ENCODE data around the gene CLIC3.
A peak's percentile ranks its signal among the peaks of the same experiment; 100 is the strongest.
"Not testable (repeated sequence)": the region's sequence is repeated elsewhere in the genome, so short reads cannot be mapped to it uniquely, and the experiment has no call there.

The CLIC3 gene

GRCh38 chr9:137007816-137008270 is 11.5 kb upstream of the CLIC3 start:
- H3K27me3 ChIP-seq (ENCODE audit: control insufficient read depth, insufficient read depth, low read length) = no peaks in the 10 kb centered on the region; the same call in 1 of the 2 replicates
- no peak overlapping the region for H3K27ac ChIP-seq (ENCODE audit: low read depth, low read length)
- no peak overlapping the region for H3K4me3 ChIP-seq (ENCODE audit: low read depth, low read length)
- H3K36me3 ChIP-seq (ENCODE audit: control insufficient read depth, insufficient read depth, low read length) = peaks cover 2% of the 10 kb centered on the region; the same call in 1 of the 2 replicates
- no peaks in the 10 kb centered on the region for H3K4me1 ChIP-seq (ENCODE audit: control insufficient read depth, insufficient read depth, low read length)
- peaks cover 4% of the 10 kb centered on the region; the same call in 1 of the 2 replicates for H3K9me3 ChIP-seq (ENCODE audit: control insufficient read depth, insufficient read depth, low read depth, low read length)
- no peak overlapping the region for H3K9ac ChIP-seq (ENCODE audit: low read length)

- Histone ChIP-seq H3K36me3 (ENCODE audit: control insufficient read depth, insufficient read depth, low read length) (peaks cover 2% of the 10 kb centered on the region; the same call in 1 of the 2 replicates), H3K4me3 (ENCODE audit: low read depth, low read length) (no peak overlapping the region), H3K9ac (ENCODE audit: low read length) (no peak overlapping the region), H3K9me3 (ENCODE audit: control insufficient read depth, insufficient read depth, low read depth, low read length) (peaks cover 4% of the 10 kb centered on the region; the same call in 1 of the 2 replicates), H3K4me1 (ENCODE audit: control insufficient read depth, insufficient read depth, low read length) (no peaks in the 10 kb centered on the region), H3K27me3 (ENCODE audit: control insufficient read depth, insufficient read depth, low read length) (no peaks in the 10 kb centered on the region), H3K27ac (ENCODE audit: low read depth, low read length) (no peak overlapping the region)
These were observed 10.9 kb upstream of the CLIC3 start for GRCh38 chr9:137007108-137007815.

- H3K4me3 ChIP-seq (ENCODE audit: low read depth, low read length) = no peak overlapping the region
- H3K4me1 ChIP-seq (ENCODE audit: control insufficient read depth, insufficient read depth, low read length) = no peaks in the 10 kb centered on the region
- peaks cover 4% of the 10 kb centered on the region; the same call in 1 of the 2 replicates for H3K9me3 ChIP-seq (ENCODE audit: control insufficient read depth, insufficient read depth, low read depth, low read length)
- H3K9ac ChIP-seq (ENCODE audit: low read length) = no peak overlapping the region
- H3K36me3 ChIP-seq (ENCODE audit: control insufficient read depth, insufficient read depth, low read length) = no peaks in the 10 kb centered on the region
- no peak overlapping the region for H3K27ac ChIP-seq (ENCODE audit: low read depth, low read length)
- no peaks in the 10 kb centered on the region for H3K27me3 ChIP-seq (ENCODE audit: control insufficient read depth, insufficient read depth, low read length)
These were observed 10.0 kb upstream of the CLIC3 start for GRCh38 chr9:137006116-137007003.

GRCh38 chr9:137004285-137004684 is 7.9 kb upstream of the CLIC3 start:
- not testable (repeated sequence) for H3K4me3 ChIP-seq (ENCODE audit: low read depth, low read length); H3K27me3 ChIP-seq (ENCODE audit: control insufficient read depth, insufficient read depth, low read length); H3K9ac ChIP-seq (ENCODE audit: low read length); H3K36me3 ChIP-seq (ENCODE audit: control insufficient read depth, insufficient read depth, low read length); H3K4me1 ChIP-seq (ENCODE audit: control insufficient read depth, insufficient read depth, low read length); H3K9me3 ChIP-seq (ENCODE audit: control insufficient read depth, insufficient read depth, low read depth, low read length); H3K27ac ChIP-seq (ENCODE audit: low read depth, low read length)

- Histone ChIP-seq H3K4me1 (ENCODE audit: control insufficient read depth, insufficient read depth, low read length) (no peaks in the 10 kb centered on the region), H3K4me3 (ENCODE audit: low read depth, low read length) (no peak overlapping the region), H3K27ac (ENCODE audit: low read depth, low read length) (no peak overlapping the region), H3K27me3 (ENCODE audit: control insufficient read depth, insufficient read depth, low read length) (no peaks in the 10 kb centered on the region), H3K9me3 (ENCODE audit: control insufficient read depth, insufficient read depth, low read depth, low read length) (peaks cover 4% of the 10 kb centered on the region; the same call in 1 of the 2 replicates), H3K9ac (ENCODE audit: low read length) (no peak overlapping the region), H3K36me3 (ENCODE audit: control insufficient read depth, insufficient read depth, low read length) (no peaks in the 10 kb centered on the region)
These were observed 6.3 kb upstream of the CLIC3 start for GRCh38 chr9:137002646-137003041.

GRCh38 chr9:137001857-137002645 is 5.7 kb upstream of the CLIC3 start:
- Histone ChIP-seq H3K27me3 (ENCODE audit: control insufficient read depth, insufficient read depth, low read length) (no peaks in the 10 kb centered on the region), H3K9ac (ENCODE audit: low read length) (no peak overlapping the region), H3K4me1 (ENCODE audit: control insufficient read depth, insufficient read depth, low read length) (peaks cover 4% of the 10 kb centered on the region; the same call in 1 of the 2 replicates), H3K4me3 (ENCODE audit: low read depth, low read length) (no peak overlapping the region), H3K9me3 (ENCODE audit: control insufficient read depth, insufficient read depth, low read depth, low read length) (peaks cover 4% of the 10 kb centered on the region; the same call in 1 of the 2 replicates), H3K36me3 (ENCODE audit: control insufficient read depth, insufficient read depth, low read length) (no peaks in the 10 kb centered on the region), H3K27ac (ENCODE audit: low read depth, low read length) (no peak overlapping the region)

GRCh38 chr9:137000177-137000930 is 4.0 kb upstream of the CLIC3 start:
- Histone ChIP-seq H3K4me1 (ENCODE audit: control insufficient read depth, insufficient read depth, low read length) (peaks cover 16% of the 10 kb centered on the region), H3K4me3 (ENCODE audit: low read depth, low read length) (no peak overlapping the region)

GRCh38 chr9:136997830-136998234 is 1.5 kb upstream of the CLIC3 start:
- H3K4me1 ChIP-seq (ENCODE audit: control insufficient read depth, insufficient read depth, low read length) = peaks cover 19% of the 10 kb centered on the region
- H3K9ac ChIP-seq (ENCODE audit: low read length) = no peak overlapping the region

More at GRCh38 chr9:137000177-137000930, 4.0 kb upstream of the CLIC3 start:
- Histone ChIP-seq H3K9ac (ENCODE audit: low read length) (no peak overlapping the region), H3K27ac (ENCODE audit: low read depth, low read length) (no peak overlapping the region), H3K27me3 (ENCODE audit: control insufficient read depth, insufficient read depth, low read length) (peaks cover 11% of the 10 kb centered on the region), H3K36me3 (ENCODE audit: control insufficient read depth, insufficient read depth, low read length) (no peaks in the 10 kb centered on the region), H3K9me3 (ENCODE audit: control insufficient read depth, insufficient read depth, low read depth, low read length) (peaks cover 4% of the 10 kb centered on the region; the same call in 1 of the 2 replicates)

GRCh38 chr9:136997371-136997770 is 1.0 kb upstream of the CLIC3 start:
- Histone ChIP-seq H3K4me1 (ENCODE audit: control insufficient read depth, insufficient read depth, low read length) (peaks cover 20% of the 10 kb centered on the region), H3K27me3 (ENCODE audit: control insufficient read depth, insufficient read depth, low read length) (peaks cover 23% of the 10 kb centered on the region), H3K9ac (ENCODE audit: low read length) (no peak overlapping the region), H3K36me3 (ENCODE audit: control insufficient read depth, insufficient read depth, low read length) (no peaks in the 10 kb centered on the region), H3K4me3 (ENCODE audit: low read depth, low read length) (0 out of 2 replicates have a peak overlapping the region, but pooled peaks have one; percentile 37), H3K9me3 (ENCODE audit: control insufficient read depth, insufficient read depth, low read depth, low read length) (no peaks in the 10 kb centered on the region), H3K27ac (ENCODE audit: low read depth, low read length) (no peak overlapping the region)

More at GRCh38 chr9:136997830-136998234, 1.5 kb upstream of the CLIC3 start:
- no peak overlapping the region for H3K4me3 ChIP-seq (ENCODE audit: low read depth, low read length)
- H3K36me3 ChIP-seq (ENCODE audit: control insufficient read depth, insufficient read depth, low read length) = no peaks in the 10 kb centered on the region
- peaks cover 23% of the 10 kb centered on the region for H3K27me3 ChIP-seq (ENCODE audit: control insufficient read depth, insufficient read depth, low read length)
- no peaks in the 10 kb centered on the region for H3K9me3 ChIP-seq (ENCODE audit: control insufficient read depth, insufficient read depth, low read depth, low read length)
- H3K27ac ChIP-seq (ENCODE audit: low read depth, low read length) = no peak overlapping the region

- H3K4me3 ChIP-seq (ENCODE audit: low read depth, low read length) = no peak overlapping the region; the same call in 1 of the 2 replicates
These were observed 526 bp downstream of the CLIC3 start for GRCh38 chr9:136995772-136996311.

More at GRCh38 chr9:136995772-136996311, 526 bp downstream of the CLIC3 start:
- Histone ChIP-seq H3K9ac (ENCODE audit: low read length) (no peak overlapping the region), H3K27me3 (ENCODE audit: control insufficient read depth, insufficient read depth, low read length) (peaks cover 23% of the 10 kb centered on the region), H3K27ac (ENCODE audit: low read depth, low read length) (no peak overlapping the region), H3K4me1 (ENCODE audit: control insufficient read depth, insufficient read depth, low read length) (peaks cover 20% of the 10 kb centered on the region), H3K36me3 (ENCODE audit: control insufficient read depth, insufficient read depth, low read length) (no peaks in the 10 kb centered on the region), H3K9me3 (ENCODE audit: control insufficient read depth, insufficient read depth, low read depth, low read length) (peaks cover 4% of the 10 kb centered on the region)
